IMR-90 (cell line): ENCODE data around the gene PABPN1. TPM values are rescaled to one million over a fixed set of nuclear protein-coding genes. Genes with fewer than 3 reads are reported as not detected.

Experiments
- ATAC-seq: fragments of 200-7000 bp; cut with Tn5 transposase; 2 replicates; pipeline ENCODE4 v1.9.1; 2020; ENCODE audit warnings: low read depth, mild to moderate bottlenecking, moderate library complexity
- BruUV-seq: library from RNA; stranded (reverse); fragments of 400-500 nt; replicated peaks from 2 replicates; lab custom pipeline; 2021; lab: Mats Ljungman, UMichigan
- CTCF ChIA-PET: fragments of 300-600 bp; formaldehyde crosslinking; extraction: SDS; loops from one replicate; lab custom pipeline; 2021; ENCODE audit warnings: antibody characterized with exemption; lab: Yijun Ruan, JAX
- POLR2A ChIA-PET: fragments of 300-600 bp; sonication (Branson Sonifier 250); formaldehyde crosslinking; loops from one replicate; lab custom pipeline; 2022; ENCODE audit warnings: antibody characterized with exemption; ENCODE audit not compliant: unreplicated experiment; lab: Charles Lee
- DNase-seq: peaks from one replicate; pipeline ENCODE4 v3.0.0; 2013
- H2AFZ ChIP-seq: replicated peaks from 2 replicates; pipeline ENCODE3; 2013; ENCODE audit warnings: low read length, mild to moderate bottlenecking; ENCODE audit not compliant: poor library complexity
- H2AK5ac ChIP-seq: 2 replicates; pipeline ENCODE4 v1.6.1; 2013; ENCODE audit warnings: low read depth, low read length, inconsistent platforms
- H2AK9ac ChIP-seq: replicated peaks from 2 replicates; pipeline ENCODE3; 2013; ENCODE audit warnings: mild to moderate bottlenecking, low read depth, low read length, moderate library complexity; ENCODE audit not compliant: poor library complexity
- H2BK120ac ChIP-seq: 2 replicates; pipeline ENCODE4 v1.6.1; 2013; ENCODE audit warnings: low read depth, low read length, inconsistent platforms
- H2BK15ac ChIP-seq: 3 replicates; pipeline ENCODE4 v1.6.1; 2013; ENCODE audit warnings: low read depth, low read length, inconsistent platforms
- H2BK20ac ChIP-seq: 2 replicates; pipeline ENCODE4 v1.6.1; 2013; ENCODE audit warnings: low read depth, mild to moderate bottlenecking, inconsistent platforms, low read length, moderate library complexity
- H2BK5ac ChIP-seq: 2 replicates; pipeline ENCODE4 v1.6.1; 2013; ENCODE audit warnings: mild to moderate bottlenecking, low read depth, low read length, inconsistent platforms; ENCODE audit not compliant: poor library complexity, severe bottlenecking
- H3K14ac ChIP-seq: replicated peaks from 2 replicates; pipeline ENCODE4 v1.6.1; 2013; ENCODE audit warnings: low read depth, low read length, inconsistent platforms
- H3K18ac ChIP-seq: 2 replicates; pipeline ENCODE4 v1.6.1; 2013; ENCODE audit warnings: low read depth, low read length, control low read depth
- H3K23ac ChIP-seq: 2 replicates; pipeline ENCODE4 v1.6.1; 2013; ENCODE audit warnings: low read depth, low read length, inconsistent platforms
- H3K27ac ChIP-seq: 2 replicates; pipeline ENCODE4 v1.5.1; 2013; ENCODE audit warnings: mild to moderate bottlenecking, control low read depth, low read length; ENCODE audit not compliant: insufficient read depth
- H3K27me3 ChIP-seq: 2 replicates; pipeline ENCODE4 v1.6.1; 2013; ENCODE audit warnings: low read length; ENCODE audit not compliant: control insufficient read depth, insufficient read depth
- H3K36me3 ChIP-seq: 2 replicates; pipeline ENCODE4 v1.6.1; 2013; ENCODE audit warnings: low read length, mixed read lengths; ENCODE audit not compliant: control insufficient read depth, insufficient read depth
- H3K4ac ChIP-seq: 2 replicates; pipeline ENCODE4 v1.6.1; 2013; ENCODE audit warnings: low read depth, low read length, inconsistent platforms
- H3K4me1 ChIP-seq: 2 replicates; pipeline ENCODE4 v1.6.1; 2013; ENCODE audit warnings: low read length, mixed read lengths; ENCODE audit not compliant: control insufficient read depth, insufficient read depth
- H3K4me2 ChIP-seq: 2 replicates; pipeline ENCODE4 v1.6.1; 2013; ENCODE audit warnings: low read depth, mild to moderate bottlenecking, control low read depth, low read length, moderate library complexity
- H3K4me3 ChIP-seq: 2 replicates; pipeline ENCODE4 v1.5.1; 2013; ENCODE audit warnings: low read depth, mild to moderate bottlenecking, control low read depth, low read length, moderate library complexity; ENCODE audit not compliant: insufficient read depth
- H3K56ac ChIP-seq: 2 replicates; pipeline ENCODE4 v1.6.1; 2013; ENCODE audit warnings: low read length, inconsistent platforms; ENCODE audit not compliant: insufficient read depth; ENCODE audit errors: extremely low read depth
- H3K79me1 ChIP-seq, 2 experiments: 2 replicates each; pipeline ENCODE4 v1.6.1; 2013; ENCODE audit warnings: low read length in 2 of 2, inconsistent platforms in 1 of 2, low read depth in 1 of 2
- H3K9ac ChIP-seq: 2 replicates; pipeline ENCODE4 v1.6.1; 2013; ENCODE audit warnings: low read depth, low read length, control low read depth
- H3K9me1 ChIP-seq: 2 replicates; pipeline ENCODE4 v1.6.1; 2013; ENCODE audit warnings: low read length, inconsistent platforms; ENCODE audit not compliant: insufficient read depth
- H3K9me3 ChIP-seq: 2 replicates; pipeline ENCODE4 v1.6.1; 2013; ENCODE audit warnings: low read length; ENCODE audit not compliant: control insufficient read depth, insufficient read depth
- H4K20me1 ChIP-seq: 2 replicates; pipeline ENCODE4 v1.6.1; 2013; ENCODE audit warnings: low read length, inconsistent platforms; ENCODE audit not compliant: insufficient read depth
- H4K5ac ChIP-seq: 2 replicates; pipeline ENCODE4 v1.6.1; 2013; ENCODE audit warnings: mild to moderate bottlenecking, low read depth, low read length, control low read depth
- H4K8ac ChIP-seq, 2 experiments: 2 replicates each; pipeline ENCODE4 v1.6.1; 2013; ENCODE audit warnings: low read depth in 2 of 2, low read length in 2 of 2, control low read depth in 1 of 2, inconsistent platforms in 1 of 2
- H4K91ac ChIP-seq: 2 replicates; pipeline ENCODE4 v1.6.1; 2013; ENCODE audit warnings: low read depth, low read length, inconsistent platforms; ENCODE audit not compliant: insufficient read depth
- CEBPB ChIP-seq: IDR thresholded peaks from 2 replicates; pipeline ENCODE4 v1.6.1; 2012; ENCODE audit warnings: low read depth, low read length, improper control_type of control experiment
- CHD1 ChIP-seq: IDR thresholded peaks from 2 replicates; pipeline ENCODE4 v1.6.1; 2012; ENCODE audit warnings: low read depth, low read length, improper control_type of control experiment
- CTCF ChIP-seq: conservative IDR thresholded peaks from 2 replicates; pipeline ENCODE4 v1.5.1; 2012; ENCODE audit warnings: mild to moderate bottlenecking, low read depth, low read length, improper control_type of control experiment
- ELK1 ChIP-seq: fragments of 150-350 bp; IDR thresholded peaks from 2 replicates; pipeline ENCODE4 v1.6.1; 2016; ENCODE audit warnings: low read depth, mild to moderate bottlenecking, low read length, moderate library complexity, borderline replicate concordance
- MAFK ChIP-seq: IDR thresholded peaks from 2 replicates; pipeline ENCODE4 v1.6.1; 2012; ENCODE audit warnings: low read depth, low read length, improper control_type of control experiment
- RAD21 ChIP-seq: IDR thresholded peaks from 2 replicates; pipeline ENCODE4 v1.6.1; 2012; ENCODE audit warnings: low read length, improper control_type of control experiment
- RFX5 ChIP-seq: IDR thresholded peaks from 2 replicates; pipeline ENCODE4 v1.8.0; 2012; ENCODE audit warnings: low read depth, mild to moderate bottlenecking, low read length, moderate library complexity
- SMC3 ChIP-seq: fragments of 150-350 bp; IDR thresholded peaks from 2 replicates; pipeline ENCODE4 v1.6.1; 2016; ENCODE audit warnings: low read depth, mild to moderate bottlenecking, antibody characterized with exemption, low read length, moderate library complexity
- WGBS, 2 experiments: methylation state at CpG; one replicate each; pipeline versions ENCODE4 v1.1.5 to v1.1.7; 2013; ENCODE audit warnings: missing lambda C conversion rate in 2 of 2; ENCODE audit not compliant: insufficient read length in 1 of 2; ENCODE audit errors: extremely low coverage in 2 of 2; 5-methylcytosine and 5-hydroxymethylcytosine counted together
- dilution Hi-C: fragments of 300-500 bp; cut with HindIII; formaldehyde crosslinking; loops from one replicate; pipeline ENCODE4 v1.14.3; 2018; ENCODE audit warnings: low sequenced_read_pairs; ENCODE audit not compliant: unreplicated experiment
- in situ Hi-C: fragments of 300-500 bp; cut with MboI; formaldehyde crosslinking; loops from 3 replicates; pipeline ENCODE4 v1.14.3; 2019; ENCODE audit warnings: low sequenced_read_pairs, inconsistent platforms, mixed read lengths
- intact Hi-C: fragments of 100-400 bp; cut with micrococcal nuclease; formaldehyde crosslinking; loops from 2 replicates; pipeline ENCODE4 v1.10.0; 2022
- polyA plus RNA-seq, 3 experiments: library from polyadenylated mRNA; depleted of rRNA; stranded (reverse); fragments of >200 nt; gene quantifications; 2 replicates each; pipeline ENCODE4 v1.2.3, GENCODE V29; 2012; ENCODE audit warnings: low replicate concordance in 1 of 3
- total RNA-seq: library from RNA; depleted of rRNA; stranded (reverse); fragments of >200 nt; gene quantifications from 2 replicates; pipeline ENCODE4 v1.2.3, GENCODE V29; 2012

The PABPN1 gene
- total and polyA plus RNA-seq, 2 of the 4 experiments (the other 2 are of a cell fraction) = 104 to 211 TPM

GRCh38 chr14:23299211-23299957 is 21.9 kb upstream of the PABPN1 start:
- no peak for TF ChIP-seq ELK1
- no peak for TF ChIP-seq RFX5
- TF ChIP-seq SMC3 = peak; percentile 43; the same call in 1 of the 2 replicates
- TF ChIP-seq CTCF = peak; percentile 53
- TF ChIP-seq MAFK = no peak
- TF ChIP-seq CHD1 = no peak
- no peak for TF ChIP-seq CEBPB
- peak; percentile 54 for TF ChIP-seq RAD21

More at GRCh38 chr14:23299211-23299957, 21.9 kb upstream of the PABPN1 start:
- no peak overlapping the region for H3K4me3 ChIP-seq
- H2BK5ac ChIP-seq = no peak overlapping the region
- H3K18ac ChIP-seq = no peak overlapping the region
- no peak overlapping the region for H3K4me2 ChIP-seq
- ChIA-PET CTCF (interaction anchor here (0.6 to 3.6 kb wide), 4 partner anchors 11 to 223 kb away, joined by 5 to 11 read pairs (median 8); no protein-coding TSS in a partner anchor), POLR2A (interaction anchor here (1.4 kb wide), 1 partner anchor 22 kb away, joined by 9 read pairs; the partner anchor contains the start of gene PABPN1)
- H2BK15ac ChIP-seq = no peak overlapping the region
- H3K4ac ChIP-seq = no peak overlapping the region
- no CpG with 5 or more reads among the region's 2 CpGs for WGBS, 2 experiments
- H4K20me1 ChIP-seq = peaks cover 3% of the 10 kb centered on the region; the same call in 1 of the 2 replicates
- H3K9me1 ChIP-seq = no peaks in the 10 kb centered on the region
- no TSS peak for BruUV-seq
- no peak overlapping the region for H3K9ac ChIP-seq
- H3K79me1 ChIP-seq = peaks cover 7 to 19% of the 10 kb centered on the region in 2 experiments; a peak in 3 of 4 replicates
- H3K27ac ChIP-seq = no peak overlapping the region
- H3K56ac ChIP-seq = no peak overlapping the region
- no peak overlapping the region for H4K8ac ChIP-seq
- no peaks in the 10 kb centered on the region for H3K36me3 ChIP-seq
- H2AFZ ChIP-seq = no peak overlapping the region
- ATAC-seq (no peak), DNase-seq (peak; percentile 70)
- peak overlapping the region; percentile 48; the same call in 1 of the 2 replicates for H2AK5ac ChIP-seq
- intact Hi-C loops = loop anchor here (5.0 kb wide), 1 partner anchor 112 kb away; no protein-coding TSS in a partner anchor
- no peak overlapping the region for H2AK9ac ChIP-seq
- no peak overlapping the region for H3K14ac ChIP-seq
- dilution Hi-C loops = no loop called here
- H3K23ac ChIP-seq = no peak overlapping the region
- H3K4me1 ChIP-seq = peaks cover 2% of the 10 kb centered on the region
- no peaks in the 10 kb centered on the region; the same call in 1 of the 2 replicates for H3K27me3 ChIP-seq
- H3K9me3 ChIP-seq = no peaks in the 10 kb centered on the region
- H4K5ac ChIP-seq = no peak overlapping the region
- no peak overlapping the region for H2BK20ac ChIP-seq
- in situ Hi-C loops = no loop called here
- no peak overlapping the region for H2BK120ac ChIP-seq
- no peak overlapping the region; the same call in 1 of the 2 replicates for H4K91ac ChIP-seq
